Hematopoietic multipotent progenitor cell treated with erythropoietin and hydrocortisone succinate and interleukin-3 and kit ligand, for 17 days (in vitro differentiated cells): Measurements from ENCODE around the gene FTL.

Experiments
- DNase-seq: peaks from one replicate; pipeline ENCODE4 v3.0.0-alpha.2; 2015; ENCODE audit warnings: low spot score

Gene FTL

GRCh38 chr19:48945817-48946216 is 19.3 kb upstream of the FTL start:
- no peak for DNase-seq

- no peak for DNase-seq
Measured at GRCh38 chr19:48946463-48947257, 18.4 kb upstream of the FTL start.

GRCh38 chr19:48947258-48947542 is 17.9 kb upstream of the FTL start:
- DNase-seq, result no peak

GRCh38 chr19:48950159-48950558 is 14.9 kb upstream of the FTL start:
- DNase-seq, result no peak

- no peak for DNase-seq
Measured at GRCh38 chr19:48950830-48951519, 14.1 kb upstream of the FTL start.

- no peak for DNase-seq
Measured at GRCh38 chr19:48953141-48953540, 12.0 kb upstream of the FTL start.

- DNase-seq, result peak; percentile 72
Measured at GRCh38 chr19:48953990-48954594, 11.0 kb upstream of the FTL start.

GRCh38 chr19:48954595-48955307 is 10.4 kb upstream of the FTL start, which contains the start of gene BAX:
Gene BAX, plus strand, starts transcription at chr19:48954875. Its CDS starts 54 bp downstream, at chr19:48954929.
- DNase-seq, result peak; percentile 99

- no peak for DNase-seq
Measured at GRCh38 chr19:48955308-48955958, 9.7 kb upstream of the FTL start.

- DNase-seq, result no peak
Measured at GRCh38 chr19:48958006-48958405, 7.1 kb upstream of the FTL start.

GRCh38 chr19:48959341-48960239 is 5.5 kb upstream of the FTL start:
- DNase-seq, result no peak

GRCh38 chr19:48961051-48961649 is 4.0 kb upstream of the FTL start:
- no peak for DNase-seq

GRCh38 chr19:48961673-48962028 is 3.5 kb upstream of the FTL start:
- DNase-seq, result no peak

GRCh38 chr19:48962029-48962848 is 2.9 kb upstream of the FTL start:
- DNase-seq, result peak; percentile 90

GRCh38 chr19:48962849-48963165 is 2.3 kb upstream of the FTL start:
- DNase-seq, result no peak

- peak; percentile 88 for DNase-seq
Measured at GRCh38 chr19:48963371-48964204, 1.5 kb upstream of the FTL start.

- peak; percentile 82 for DNase-seq
Measured at GRCh38 chr19:48964205-48965039, 687 bp upstream of the FTL start.
